Activated CD8-positive, alpha-beta memory T cell treated with anti-CD3 and anti-CD28 coated beads, Interleukin-2, amount 50 U/mL, for 48 hours (primary cell): ENCODE data around the gene FGF6.

ENCODE experiments used
- DNase-seq: peaks from one replicate; pipeline ENCODE4 v3.0.0-alpha.2; 2020

The FGF6 gene

DNA sequence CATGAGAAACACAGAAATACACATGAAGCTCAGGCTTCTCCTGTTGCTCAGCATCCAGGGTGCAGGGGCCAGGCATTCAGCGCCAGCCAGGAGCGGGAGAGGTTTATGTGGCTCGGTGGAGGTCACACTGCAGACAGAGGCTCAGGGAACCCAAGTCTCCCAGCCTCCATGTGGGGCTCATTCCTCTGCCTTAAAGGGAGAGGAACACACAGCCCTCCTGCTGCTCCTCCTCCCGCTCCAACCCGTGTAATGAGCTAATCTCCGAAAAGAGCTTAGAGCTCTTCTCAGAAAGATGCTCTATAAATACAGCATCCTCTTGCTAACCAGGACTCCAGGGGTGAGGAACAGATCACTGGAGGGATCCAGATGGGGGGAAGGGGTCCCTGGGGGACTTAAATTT, 28.2 kb downstream of the FGF6 start:
- peak; percentile 39 for DNase-seq

DNA sequence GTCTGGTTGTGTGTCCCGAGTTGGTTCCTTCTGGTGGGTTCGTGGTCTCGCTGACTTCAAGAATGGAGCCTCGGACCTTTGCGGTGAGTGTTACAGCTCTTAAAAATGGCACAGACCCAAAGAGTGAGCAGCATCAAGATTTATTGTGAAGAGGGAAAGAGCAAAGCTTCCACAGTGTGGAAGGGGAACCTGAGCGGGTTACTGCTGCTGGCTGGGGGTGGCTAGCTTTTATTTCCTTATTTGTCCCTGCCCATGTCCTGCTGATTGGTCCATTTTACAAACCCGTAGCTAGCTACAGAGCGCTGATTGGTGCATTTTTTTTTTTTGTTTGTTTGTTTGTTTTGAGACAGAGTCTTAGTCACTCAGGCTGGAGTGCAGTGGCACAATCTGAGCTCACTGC, 29.3 kb downstream of the FGF6 start:
- DNase-seq = peak; percentile 17

DNA sequence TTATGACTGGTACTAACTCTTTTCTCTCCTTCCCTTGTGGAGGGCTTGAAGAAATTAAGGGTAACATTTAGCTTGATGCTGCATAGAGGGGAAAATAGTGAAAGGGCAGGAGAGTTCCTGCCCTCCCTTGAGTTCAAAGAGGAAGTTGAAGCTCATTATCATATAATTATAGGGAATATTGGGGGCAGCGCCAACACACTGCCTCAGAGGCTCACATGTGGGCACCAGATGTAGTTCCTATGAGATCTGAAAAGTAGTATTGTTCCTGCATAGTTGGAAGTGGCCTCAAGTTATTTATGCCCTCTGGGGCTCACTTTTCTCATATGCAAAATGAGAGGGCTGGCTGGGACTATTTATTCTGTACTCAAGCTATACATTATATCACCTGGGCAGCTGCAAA, 33.1 kb downstream of the FGF6 start:
- DNase-seq = no peak

DNA sequence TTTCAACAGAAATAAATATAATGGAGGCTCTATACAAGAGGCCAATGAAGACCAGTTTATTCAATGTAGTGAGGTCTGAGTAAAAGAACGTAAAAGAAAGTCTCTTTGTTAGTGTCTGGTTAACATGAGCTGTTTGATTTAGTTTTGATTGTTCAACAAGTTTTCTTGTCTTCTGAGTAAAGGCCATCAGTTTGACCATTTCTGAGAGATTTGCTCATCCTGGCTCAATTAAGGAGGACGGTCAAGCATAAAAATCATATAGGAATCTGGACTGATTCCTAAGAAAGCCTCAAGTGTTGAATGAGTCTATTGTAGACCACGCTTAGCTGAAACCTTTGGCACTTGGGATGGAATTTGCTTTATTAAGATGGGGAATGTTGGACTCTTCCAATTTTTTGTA, 33.6 kb downstream of the FGF6 start:
- DNase-seq = no peak

DNA sequence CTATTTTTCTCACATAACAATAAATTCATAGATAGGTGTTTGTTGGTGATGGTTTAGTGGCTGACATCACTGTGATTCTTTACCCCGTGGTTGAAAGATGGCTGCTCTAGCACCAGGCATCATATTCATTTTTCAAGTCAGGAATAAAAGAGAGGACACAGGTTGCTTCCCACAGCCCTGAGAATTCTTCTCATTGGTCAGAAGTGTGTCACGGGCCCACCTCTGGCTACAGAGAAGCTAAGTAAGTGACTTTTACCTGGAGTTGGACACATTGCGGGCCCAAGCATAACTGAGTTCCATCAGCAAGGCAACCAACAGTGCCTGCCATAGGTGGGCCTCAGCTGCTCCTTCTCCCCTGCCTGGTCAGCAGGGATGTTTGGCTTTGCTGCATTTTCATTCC, 38.5 kb downstream of the FGF6 start:
- peak; percentile 30 for DNase-seq

DNA sequence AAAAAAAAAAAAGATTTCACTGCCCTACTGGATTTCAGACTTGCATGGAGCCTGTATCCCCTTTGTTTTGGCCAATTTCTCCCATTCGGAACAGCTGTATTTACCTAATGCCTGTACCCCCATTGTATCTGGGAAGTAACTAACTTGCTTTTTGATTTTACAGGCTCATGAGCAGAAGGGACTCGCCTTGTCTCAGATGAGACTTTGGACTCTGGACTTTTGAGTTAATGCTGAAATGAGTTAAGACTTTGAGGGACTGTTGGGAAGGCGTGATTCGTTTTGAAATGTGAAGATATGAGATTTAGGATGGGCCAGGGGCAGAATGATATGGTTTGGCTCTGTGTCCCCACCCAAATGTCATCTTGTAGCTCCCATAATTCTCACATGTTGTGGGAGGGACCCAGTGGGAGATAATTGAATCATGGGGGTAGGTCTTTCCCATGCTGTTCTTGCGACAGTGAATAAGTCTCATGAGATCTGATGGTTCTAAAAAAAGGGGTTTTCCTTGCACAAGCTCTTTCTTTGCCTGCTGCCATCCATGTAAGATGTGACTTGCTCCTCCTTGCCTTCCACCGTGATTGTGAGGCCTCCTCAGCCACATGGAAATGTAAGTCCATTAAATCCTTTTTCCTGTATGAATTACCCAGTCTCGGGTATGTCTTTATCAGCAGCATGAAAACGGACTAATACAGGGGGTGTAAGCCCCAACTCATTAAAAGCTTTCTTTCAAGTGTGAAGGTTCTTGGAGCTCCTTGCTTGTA, 40.6 kb downstream of the FGF6 start:
- peak; percentile 10 for DNase-seq

DNA sequence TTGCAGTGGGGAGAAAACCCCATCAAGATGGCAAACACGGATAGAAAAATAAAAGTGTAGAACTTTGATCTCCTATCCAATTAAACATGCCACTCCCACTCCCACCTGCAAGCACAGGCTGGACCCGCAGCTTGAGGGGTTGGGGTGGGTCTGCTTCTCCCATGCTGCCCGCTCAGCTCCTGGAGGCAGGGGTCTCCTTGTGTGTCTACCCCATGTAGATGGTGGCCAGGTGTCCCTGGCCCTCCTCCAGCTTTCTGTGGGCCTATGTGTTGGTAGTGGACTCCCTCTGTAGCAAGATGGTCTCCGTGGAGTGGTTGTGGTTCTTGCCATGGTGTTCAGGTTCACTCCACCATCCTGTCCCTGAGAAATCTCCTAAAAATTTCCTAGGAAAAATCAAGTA, 42.6 kb downstream of the FGF6 start:
- DNase-seq = peak; percentile 0

DNA sequence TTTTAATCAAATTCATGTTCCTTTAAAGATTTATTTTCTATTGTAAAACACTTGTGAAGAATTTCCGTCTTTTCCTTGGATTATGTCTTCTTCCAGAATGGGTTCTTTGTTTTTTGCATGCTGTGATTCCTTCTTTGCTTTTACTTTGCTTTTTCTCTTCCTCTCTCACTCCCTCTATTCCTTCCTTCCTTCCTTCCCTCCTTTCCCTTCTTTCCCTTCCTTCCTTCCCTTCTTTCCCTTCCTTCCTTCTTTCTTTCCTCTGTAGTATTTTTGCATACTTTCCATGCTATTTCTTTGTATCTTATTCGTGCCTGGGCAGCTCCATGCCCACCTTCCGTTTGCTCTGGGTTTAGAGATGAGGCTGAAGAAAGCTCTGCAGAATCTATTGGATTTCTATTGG, 44.5 kb downstream of the FGF6 start:
- no peak for DNase-seq

DNA sequence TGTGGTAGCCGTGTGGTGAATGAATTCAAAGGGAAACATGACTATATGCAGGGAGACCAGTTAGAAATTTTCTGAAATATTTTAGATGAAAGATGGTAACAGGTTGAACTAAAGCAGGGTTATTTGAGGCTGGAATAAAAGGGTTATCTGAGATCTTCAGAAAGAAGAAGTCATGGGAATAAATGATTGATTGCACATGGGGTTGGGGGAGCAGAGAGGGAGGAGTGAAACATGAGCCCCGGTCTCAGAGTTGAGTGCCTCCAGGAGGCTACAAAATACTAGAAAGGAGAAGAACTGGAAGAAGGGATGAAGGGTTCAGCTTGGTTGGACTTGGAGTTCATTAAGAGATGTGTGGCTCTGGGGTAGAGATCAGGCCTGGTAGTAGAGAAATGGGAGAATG, 49.8 kb downstream of the FGF6 start:
- DNase-seq = no peak

DNA sequence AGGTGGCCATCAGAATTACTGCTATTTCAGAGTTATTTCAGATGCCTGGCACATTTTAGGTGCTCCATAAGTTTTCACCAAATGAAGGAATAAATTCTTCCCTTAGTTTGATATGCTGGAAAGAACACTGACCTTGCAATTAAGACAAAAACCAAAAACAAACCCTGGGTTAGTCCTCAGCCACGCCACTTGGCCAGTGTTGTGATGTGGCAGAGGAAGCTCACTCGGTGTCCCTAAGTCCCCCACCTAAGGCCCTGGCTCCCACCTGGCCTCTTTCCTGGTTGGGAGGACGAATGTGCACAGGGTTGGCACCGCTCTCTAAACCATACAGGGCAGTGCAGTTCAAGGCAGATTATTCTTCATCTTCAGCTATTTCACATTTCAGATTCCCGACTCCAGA, 52.4 kb downstream of the FGF6 start:
- DNase-seq = no peak

DNA sequence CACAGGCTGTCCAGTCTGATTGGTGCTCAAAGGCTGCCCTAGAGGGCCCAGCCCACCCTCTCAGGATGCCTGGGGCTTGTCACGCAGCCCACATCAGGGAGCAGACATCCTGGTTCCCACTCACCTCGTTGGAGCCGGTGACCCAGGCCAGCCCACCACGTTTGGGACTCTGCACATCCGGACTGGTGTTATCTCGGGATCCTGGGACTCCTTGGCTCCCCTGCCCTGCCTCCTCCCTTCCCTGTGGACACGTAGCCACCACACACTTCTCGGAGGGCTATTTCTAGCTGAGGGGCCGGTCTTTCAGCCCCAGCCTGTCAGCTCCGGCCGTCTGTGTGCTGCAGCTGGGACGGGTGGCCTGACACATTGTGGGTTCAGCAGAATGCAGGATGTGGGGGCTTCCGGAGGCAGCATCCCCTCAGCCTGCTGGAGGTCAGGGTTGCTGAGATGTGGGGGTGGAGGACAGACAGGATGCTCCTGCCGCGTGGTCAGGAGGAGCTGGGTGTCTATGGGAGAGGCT, 53.3 kb downstream of the FGF6 start:
- DNase-seq = no peak

DNA sequence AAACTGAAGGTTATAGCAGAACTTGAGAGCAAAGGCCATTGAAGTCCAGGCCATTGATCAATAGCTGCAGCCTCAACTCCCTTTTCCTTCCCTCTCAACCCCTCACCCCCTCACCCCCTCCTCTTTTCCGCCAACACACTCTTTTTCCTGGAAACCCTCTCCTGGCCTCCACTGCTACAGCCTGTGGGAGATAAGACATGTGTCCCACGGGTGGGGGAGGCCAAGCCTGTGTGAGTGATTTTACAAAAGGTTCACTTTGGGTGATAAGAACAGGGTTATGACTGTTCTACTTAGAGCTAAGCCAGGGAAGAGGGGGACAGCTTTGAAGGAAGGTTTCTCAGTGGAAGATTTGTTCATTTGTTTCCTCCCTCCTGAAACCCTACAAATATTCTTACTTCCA, 57.0 kb downstream of the FGF6 start:
- DNase-seq = no peak

DNA sequence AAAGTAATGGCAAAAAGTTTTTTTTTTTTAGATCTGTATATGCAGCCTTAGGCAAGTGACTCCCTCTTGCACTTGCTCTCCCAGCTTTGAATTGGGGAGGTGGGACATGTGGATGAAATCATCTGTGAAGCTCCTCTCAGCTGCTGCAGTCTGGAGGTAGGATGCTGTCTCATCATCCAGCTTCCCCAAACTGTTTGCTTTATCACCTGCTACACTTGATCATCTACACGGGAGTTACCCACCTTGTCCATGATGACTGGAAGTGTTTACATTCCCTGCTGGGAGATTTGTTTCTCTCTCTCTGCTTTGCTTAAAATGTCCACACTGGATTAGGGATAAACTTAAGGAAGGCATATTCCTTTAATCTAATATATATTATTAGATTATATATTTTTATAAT, 57.6 kb downstream of the FGF6 start:
- no peak for DNase-seq

DNA sequence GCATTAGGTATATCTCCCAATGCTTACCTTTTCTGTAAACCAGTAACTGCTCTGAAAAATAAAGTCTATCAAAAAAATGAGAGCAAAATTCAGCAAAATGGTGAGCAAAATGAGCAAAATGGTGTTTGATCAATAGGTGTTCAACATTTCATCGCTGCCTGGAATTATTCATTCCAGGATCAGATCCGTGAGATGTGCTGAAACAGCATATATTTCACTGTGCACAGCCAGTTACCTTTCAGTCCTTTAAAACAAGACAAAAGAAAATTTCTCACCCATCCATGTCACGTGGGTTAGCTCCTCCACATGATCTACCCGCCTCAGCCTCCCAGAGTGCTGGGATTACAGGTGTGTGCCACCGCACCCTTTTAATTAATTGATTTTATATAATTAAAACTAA, 58.0 kb downstream of the FGF6 start:
- no peak for DNase-seq

DNA sequence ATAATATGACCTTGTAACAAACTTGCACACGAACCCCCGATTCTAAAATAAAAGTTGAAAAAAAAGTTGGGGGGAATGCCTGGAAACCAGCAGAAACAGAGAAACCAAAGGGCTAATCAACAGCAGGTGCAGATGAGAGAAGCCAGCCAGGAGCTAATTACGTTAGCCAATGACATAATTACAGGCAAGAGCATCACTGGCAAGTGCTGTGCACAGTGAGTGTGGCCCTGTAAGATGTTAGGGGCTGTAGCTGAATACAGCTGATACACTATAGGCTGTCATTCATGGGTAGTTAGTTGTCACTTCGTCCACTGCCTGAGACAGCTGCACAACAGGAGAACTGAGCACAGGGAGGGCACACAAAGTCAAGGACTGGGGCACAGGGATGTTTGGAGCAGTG, 58.8 kb downstream of the FGF6 start:
- no peak for DNase-seq
